Measurements from ENCODE around the gene TAF11.
"Not testable (repeated sequence)": the region's sequence is repeated elsewhere in the genome, so short reads cannot be mapped to it uniquely, and the experiment has no call there.

The TAF11 gene

GRCh38 chr6:34865107-34865506 is 22.7 kb downstream of the TAF11 start:
- no peak for DNase-seq (ENCODE audit: low read depth, low spot score)

- no peak for DNase-seq (ENCODE audit: low read depth, low spot score)
Observed at GRCh38 chr6:34864007-34864406, 23.8 kb downstream of the TAF11 start.

- no peak for DNase-seq (ENCODE audit: low read depth, low spot score)
Observed at GRCh38 chr6:34860776-34861175, 27.1 kb downstream of the TAF11 start.

GRCh38 chr6:34859951-34860350 is 27.9 kb downstream of the TAF11 start:
- no peak for DNase-seq (ENCODE audit: low read depth, low spot score)

- no peak for DNase-seq (ENCODE audit: low read depth, low spot score)
Observed at GRCh38 chr6:34858681-34859080, 29.2 kb downstream of the TAF11 start.

GRCh38 chr6:34855463-34855862 is 32.4 kb downstream of the TAF11 start:
- no peak for DNase-seq (ENCODE audit: low read depth, low spot score)

- no peak for DNase-seq (ENCODE audit: low read depth, low spot score)
Observed at GRCh38 chr6:34852406-34853085, 35.3 kb downstream of the TAF11 start.

- DNase-seq (ENCODE audit: low read depth, low spot score): no peak
Observed at GRCh38 chr6:34851361-34851760, 36.5 kb downstream of the TAF11 start.

- DNase-seq (ENCODE audit: low read depth, low spot score): not testable (repeated sequence)
Observed at GRCh38 chr6:34849066-34849465, 38.8 kb downstream of the TAF11 start.

- DNase-seq (ENCODE audit: low read depth, low spot score): no peak
Observed at GRCh38 chr6:34839666-34840352, 48.0 kb downstream of the TAF11 start.

GRCh38 chr6:34837528-34837927 is 50.3 kb downstream of the TAF11 start:
- no peak for DNase-seq (ENCODE audit: low read depth, low spot score)

- no peak for DNase-seq (ENCODE audit: low read depth, low spot score)
Observed at GRCh38 chr6:34836451-34836850, 51.4 kb downstream of the TAF11 start.

- no peak for DNase-seq (ENCODE audit: low read depth, low spot score)
Observed at GRCh38 chr6:34836008-34836407, 51.8 kb downstream of the TAF11 start.

- DNase-seq (ENCODE audit: low read depth, low spot score): peak; percentile 51
Observed at GRCh38 chr6:34834789-34835518, 52.9 kb downstream of the TAF11 start.

GRCh38 chr6:34832942-34833341 is 54.9 kb downstream of the TAF11 start:
- no peak for DNase-seq (ENCODE audit: low read depth, low spot score)

GRCh38 chr6:34829137-34829536 is 58.7 kb downstream of the TAF11 start:
- no peak for DNase-seq (ENCODE audit: low read depth, low spot score)
